Stimulated activated CD4-positive, alpha-beta T cell treated with anti-CD3 and anti-CD28 coated beads, Interleukin-15, amount 100 ng/mL, for 24 hours (primary cell): ENCODE data around the gene SNPH.
"Not testable (repeated sequence)": the region's sequence is repeated elsewhere in the genome, so short reads cannot be mapped to it uniquely, and the experiment has no call there.

Experiments used
- DNase-seq: peaks from one replicate; pipeline ENCODE4 v3.0.0-alpha.2; 2020

SNPH gene

DNA sequence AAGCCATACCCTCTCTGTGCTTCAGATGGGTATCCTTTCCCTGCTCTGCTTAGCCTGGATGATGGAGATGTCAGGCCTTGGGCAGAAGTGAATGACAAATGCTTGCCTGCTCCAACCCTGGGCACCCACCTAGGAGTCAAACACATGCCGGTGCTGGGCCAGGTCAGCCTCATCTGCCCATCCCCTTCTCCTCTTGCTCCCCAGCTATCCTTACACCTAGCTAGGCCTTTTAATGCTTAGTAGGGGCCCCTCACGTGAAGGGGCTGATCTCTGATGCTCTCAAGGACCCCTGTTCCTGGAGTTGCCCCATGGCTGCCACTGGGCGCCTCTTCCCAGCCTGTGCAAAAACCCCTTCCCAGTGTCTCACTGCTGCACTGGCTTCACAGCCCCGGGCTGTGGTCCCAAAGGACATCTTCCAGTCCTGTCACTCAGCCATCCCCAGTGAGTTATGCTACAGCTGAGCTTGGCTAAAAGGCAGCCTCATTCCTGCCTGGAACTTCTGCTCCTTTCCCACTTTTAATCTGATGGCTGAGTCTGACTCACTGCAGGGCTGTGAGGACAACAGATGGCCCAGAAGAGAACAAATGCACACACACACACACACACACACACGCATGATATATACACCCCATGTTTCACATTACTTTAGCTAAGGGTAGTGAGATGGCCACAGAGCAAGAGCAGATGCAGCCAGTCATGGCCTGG, 75.6 kb downstream of the SNPH start:
- DNase-seq: no peak

DNA sequence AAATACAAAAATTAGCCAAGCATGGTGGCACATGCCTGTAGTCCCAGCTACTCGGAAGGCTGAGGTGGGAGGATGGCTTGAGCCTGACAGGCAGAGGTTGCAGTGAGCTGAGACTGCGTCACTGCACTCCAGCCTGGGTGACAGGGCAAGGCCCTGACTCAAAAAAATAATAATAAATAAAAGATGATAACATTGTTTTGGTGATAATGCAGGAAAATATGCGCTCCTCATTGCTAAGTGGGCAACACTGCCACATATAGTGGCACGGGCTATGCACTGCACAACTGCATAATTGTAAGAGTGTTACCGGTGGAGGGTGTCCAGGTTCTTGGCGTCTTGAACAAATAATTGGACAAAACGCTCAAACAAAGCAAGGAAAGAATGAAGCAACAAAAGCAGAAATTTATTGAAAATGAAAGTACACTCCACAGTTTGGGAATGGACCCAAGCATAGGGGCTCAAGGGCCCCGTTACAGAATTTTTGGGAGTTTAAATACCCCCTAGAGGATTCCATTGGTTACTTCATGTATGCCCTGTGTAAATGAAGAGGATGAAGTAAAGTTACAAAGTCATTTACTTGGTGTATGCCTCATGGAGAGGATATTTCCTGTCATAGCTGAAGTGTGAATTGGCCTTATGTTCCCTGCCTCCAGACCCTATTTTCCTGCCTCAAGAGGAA, 77.5 kb downstream of the SNPH start:
- not testable (repeated sequence) for DNase-seq

- DNase-seq: no peak
Measured at GRCh38 chr20:1345030-1345755, 79.1 kb downstream of the SNPH start.

DNA sequence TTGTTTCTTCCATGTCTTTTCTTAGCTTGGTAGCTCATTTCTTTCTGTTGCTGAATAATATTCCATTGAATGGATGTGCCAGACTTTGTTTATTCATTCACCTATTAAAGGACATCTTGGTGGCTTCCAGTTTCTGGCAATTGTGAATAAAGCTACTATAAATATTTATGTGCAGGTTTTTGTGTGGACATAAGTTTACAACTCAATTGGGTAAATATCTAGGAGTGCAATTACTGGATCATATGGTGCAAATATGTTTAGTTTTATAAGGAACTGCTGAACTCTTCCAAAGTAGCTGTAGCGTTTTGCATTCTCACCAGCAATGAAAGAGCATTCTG, 79.6 kb downstream of the SNPH start:
- DNase-seq: no peak

DNA sequence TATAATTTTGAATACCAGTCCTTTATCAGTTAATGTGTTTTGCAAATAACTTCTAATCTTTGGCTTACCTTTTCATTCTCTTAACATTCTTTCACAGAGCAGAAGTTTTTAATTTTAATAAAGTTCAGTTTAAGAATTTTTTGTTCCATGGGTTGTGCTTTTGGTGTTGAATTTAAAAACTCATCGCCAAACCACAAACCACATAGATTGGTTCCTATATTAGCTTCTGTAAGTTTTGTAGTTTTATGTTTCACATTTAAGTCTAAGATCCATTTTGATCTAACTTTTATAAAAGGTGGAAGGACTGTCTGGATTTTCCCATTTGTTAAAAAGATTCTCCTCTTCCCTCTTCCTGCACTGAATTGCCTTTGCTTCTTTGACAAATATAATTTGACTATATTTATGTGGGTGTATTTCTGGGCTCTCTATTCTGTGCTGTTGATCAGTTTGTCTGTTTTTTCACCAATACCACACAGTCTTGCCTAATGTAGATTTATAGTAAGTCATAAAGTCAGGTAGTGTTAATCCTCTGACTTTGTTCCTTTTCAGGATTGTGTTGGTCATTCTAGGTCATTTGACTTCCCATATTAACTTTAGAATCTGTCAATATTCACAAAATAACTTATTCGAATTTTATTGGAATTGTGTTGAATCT, 80.3 kb downstream of the SNPH start:
- DNase-seq: no peak

- DNase-seq: no peak
Measured at GRCh38 chr20:1353956-1354355, 87.9 kb downstream of the SNPH start.

DNA sequence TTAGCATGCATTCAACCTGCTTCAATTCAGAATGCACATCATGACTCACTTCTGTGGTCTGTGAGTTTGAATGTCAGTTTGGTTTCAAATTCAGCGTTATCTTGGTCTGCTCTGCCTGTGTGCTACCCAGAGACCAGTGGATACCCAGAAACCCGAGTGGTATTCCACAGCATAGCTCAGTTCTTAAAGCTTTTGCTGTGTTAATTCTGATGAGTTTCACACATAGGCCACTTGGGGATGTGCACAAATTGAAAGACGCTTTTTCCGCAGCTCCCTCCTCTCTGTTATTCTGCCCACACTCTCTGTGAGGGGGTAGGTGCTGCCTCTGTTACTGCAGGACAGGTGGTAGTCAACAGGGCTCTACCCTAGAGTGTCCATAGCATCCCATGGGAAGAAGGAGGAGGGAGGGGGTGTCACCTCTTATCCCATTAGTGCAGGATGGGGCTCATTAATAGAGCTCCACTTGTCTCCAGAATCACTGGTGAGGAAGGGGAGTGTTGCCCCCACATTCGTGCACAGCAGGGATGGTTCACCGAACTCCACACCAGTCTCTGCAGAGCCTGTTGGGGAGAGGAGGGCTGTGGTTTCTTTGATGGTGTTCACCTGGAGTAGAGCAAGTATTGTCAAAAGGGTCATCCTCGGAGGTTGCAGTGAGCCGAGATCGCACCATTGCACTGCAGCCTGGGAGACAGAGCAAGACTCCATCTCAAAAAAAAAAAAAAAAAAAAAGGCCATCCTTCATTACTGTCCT, 92.0 kb downstream of the SNPH start:
- DNase-seq: peak; percentile 59
